ENCODE data around the gene ATG16L1.

GRCh38 chr2:233331536-233331935, 80.1 kb downstream of the ATG16L1 start:
- TF ChIP-seq, protein P1, sequence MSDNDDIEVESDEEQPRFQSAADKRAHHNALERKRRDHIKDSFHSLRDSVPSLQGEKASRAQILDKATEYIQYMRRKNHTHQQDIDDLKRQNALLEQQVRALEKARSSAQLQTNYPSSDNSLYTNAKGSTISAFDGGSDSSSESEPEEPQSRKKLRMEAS (IDR thresholded peaks at IDR 0.05; ENCODE audit: insufficient read depth, insufficient read length), result no peak
- TF ChIP-seq, protein P2, sequence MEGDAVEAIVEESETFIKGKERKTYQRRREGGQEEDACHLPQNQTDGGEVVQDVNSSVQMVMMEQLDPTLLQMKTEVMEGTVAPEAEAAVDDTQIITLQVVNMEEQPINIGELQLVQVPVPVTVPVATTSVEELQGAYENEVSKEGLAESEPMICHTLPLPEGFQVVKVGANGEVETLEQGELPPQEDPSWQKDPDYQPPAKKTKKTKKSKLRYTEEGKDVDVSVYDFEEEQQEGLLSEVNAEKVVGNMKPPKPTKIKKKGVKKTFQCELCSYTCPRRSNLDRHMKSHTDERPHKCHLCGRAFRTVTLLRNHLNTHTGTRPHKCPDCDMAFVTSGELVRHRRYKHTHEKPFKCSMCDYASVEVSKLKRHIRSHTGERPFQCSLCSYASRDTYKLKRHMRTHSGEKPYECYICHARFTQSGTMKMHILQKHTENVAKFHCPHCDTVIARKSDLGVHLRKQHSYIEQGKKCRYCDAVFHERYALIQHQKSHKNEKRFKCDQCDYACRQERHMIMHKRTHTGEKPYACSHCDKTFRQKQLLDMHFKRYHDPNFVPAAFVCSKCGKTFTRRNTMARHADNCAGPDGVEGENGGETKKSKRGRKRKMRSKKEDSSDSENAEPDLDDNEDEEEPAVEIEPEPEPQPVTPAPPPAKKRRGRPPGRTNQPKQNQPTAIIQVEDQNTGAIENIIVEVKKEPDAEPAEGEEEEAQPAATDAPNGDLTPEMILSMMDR (IDR thresholded peaks at IDR 0.05; ENCODE audit: extremely low read depth in 1 of 2, insufficient read depth in 1 of 2, low read depth in 1 of 2, low read length in 2 of 2), result no peak
- no peak for TF ChIP-seq JUN (IDR thresholded peaks at IDR 0.05; ENCODE audit: borderline replicate concordance, insufficient read depth, insufficient read length, low read depth)
- TF ChIP-seq MYC (IDR thresholded peaks at IDR 0.05; ENCODE audit: low read depth, low read length), result no peak
- TF ChIP-seq POLR2AphosphoS5 (IDR thresholded peaks at IDR 0.05; ENCODE audit: insufficient read depth, low read depth, low read length), result no peak
- TF ChIP-seq EZH2 (IDR thresholded peaks at IDR 0.05; ENCODE audit: borderline replicate concordance, low read depth, low read length, severe bottlenecking), result no peak
- TF ChIP-seq GATA2 (IDR thresholded peaks at IDR 0.05; ENCODE audit: insufficient read depth, insufficient read length, low read depth, low read length), result no peak
- TF ChIP-seq POLR2A (IDR thresholded peaks at IDR 0.05; ENCODE audit: low read depth, low read length), result no peak
